SIG-M5 (cell line): Measurements from ENCODE around the gene TNS1.

ENCODE experiments used
- DNase-seq: peaks from one replicate; lab custom pipeline; 2025; lab: John Stamatoyannopoulos, UW

TNS1 gene

GRCh38 chr2:218015586-218016521, 13.1 kb upstream of the TNS1 start:
- DNase-seq, result no peak

DNA sequence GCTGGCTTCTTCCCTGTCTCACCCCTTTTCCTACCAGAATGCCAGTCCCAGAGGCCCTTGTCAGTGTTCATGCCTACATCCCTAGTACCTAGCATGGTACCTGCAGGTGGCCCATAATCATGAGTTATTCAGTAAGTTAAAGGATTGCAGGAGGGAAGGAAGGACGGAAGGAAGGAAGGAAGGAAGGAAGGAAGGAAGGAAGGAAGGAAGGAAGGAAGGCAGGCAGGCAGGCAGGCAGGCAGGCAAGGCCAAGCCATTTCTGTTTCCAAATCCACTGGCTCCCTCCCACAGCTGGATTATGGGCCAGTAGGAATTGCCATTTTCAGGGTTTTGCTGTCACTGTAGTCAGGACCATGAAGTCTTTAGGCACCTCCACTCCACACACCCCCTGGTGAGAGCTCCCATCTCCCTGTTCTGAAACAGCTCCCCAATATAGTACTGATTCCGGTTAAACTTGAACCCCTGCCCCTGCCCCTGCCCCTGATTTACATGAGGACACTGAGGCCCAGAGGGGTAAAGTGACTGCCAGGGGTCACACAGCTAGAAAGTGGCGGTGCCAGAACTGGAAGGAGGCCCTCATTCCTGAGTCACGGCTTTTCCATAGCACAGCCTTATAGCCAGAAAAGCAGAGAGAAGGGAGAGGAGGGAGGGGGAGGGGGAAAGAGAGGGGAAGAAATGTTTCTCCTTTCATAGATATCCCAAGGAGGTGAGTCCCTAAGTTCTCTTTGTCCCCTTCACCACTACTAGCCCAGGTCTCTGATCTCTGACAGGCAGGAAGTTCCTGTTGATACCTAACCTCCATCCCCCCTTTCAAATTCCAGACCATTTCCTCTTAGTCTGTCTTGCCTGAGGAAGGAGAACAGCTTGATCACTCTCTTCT, 12.2 kb upstream of the TNS1 start:
- DNase-seq, result no peak

DNA sequence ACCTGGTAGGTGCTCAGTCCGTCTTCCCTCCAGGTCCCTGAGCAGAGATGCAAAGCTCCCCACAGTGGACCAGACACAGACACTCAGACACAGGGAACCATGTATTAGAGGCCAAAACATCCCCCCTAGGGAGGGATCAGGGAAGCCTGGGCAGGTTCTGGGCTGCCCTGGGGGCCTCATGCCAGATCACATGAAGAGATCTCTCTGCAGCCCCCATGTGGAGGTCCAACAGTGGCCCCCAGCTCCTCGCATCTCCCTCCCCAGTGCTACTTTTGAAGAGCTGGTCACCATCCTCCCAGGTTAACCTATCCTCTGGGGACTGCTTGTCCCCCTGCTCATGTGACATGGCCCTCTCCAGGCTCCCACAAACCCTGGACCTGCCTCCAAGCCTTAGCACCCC, 10.5 kb upstream of the TNS1 start:
- no peak for DNase-seq

- no peak for DNase-seq
Observed at GRCh38 chr2:218012284-218012683, 9.5 kb upstream of the TNS1 start.

DNA sequence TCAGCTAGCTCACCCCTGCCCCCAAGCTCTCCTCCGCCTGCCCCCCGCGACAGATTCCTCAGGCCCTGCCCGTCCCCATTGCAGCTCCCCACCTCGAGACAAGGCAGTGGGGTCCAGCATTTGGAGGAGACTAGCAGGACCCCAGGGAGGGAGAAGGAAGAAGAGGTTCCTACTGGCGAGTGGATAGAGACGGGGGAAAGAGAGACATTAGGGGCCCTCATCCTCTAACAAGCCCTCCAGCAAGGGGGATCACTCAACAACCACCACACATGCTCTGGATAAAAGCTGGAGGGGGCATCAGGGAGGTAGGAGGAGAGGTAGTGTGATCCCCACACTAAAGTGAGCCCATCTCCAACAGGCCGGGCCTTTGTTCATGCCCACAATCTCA, 8.9 kb upstream of the TNS1 start:
- no peak for DNase-seq

DNA sequence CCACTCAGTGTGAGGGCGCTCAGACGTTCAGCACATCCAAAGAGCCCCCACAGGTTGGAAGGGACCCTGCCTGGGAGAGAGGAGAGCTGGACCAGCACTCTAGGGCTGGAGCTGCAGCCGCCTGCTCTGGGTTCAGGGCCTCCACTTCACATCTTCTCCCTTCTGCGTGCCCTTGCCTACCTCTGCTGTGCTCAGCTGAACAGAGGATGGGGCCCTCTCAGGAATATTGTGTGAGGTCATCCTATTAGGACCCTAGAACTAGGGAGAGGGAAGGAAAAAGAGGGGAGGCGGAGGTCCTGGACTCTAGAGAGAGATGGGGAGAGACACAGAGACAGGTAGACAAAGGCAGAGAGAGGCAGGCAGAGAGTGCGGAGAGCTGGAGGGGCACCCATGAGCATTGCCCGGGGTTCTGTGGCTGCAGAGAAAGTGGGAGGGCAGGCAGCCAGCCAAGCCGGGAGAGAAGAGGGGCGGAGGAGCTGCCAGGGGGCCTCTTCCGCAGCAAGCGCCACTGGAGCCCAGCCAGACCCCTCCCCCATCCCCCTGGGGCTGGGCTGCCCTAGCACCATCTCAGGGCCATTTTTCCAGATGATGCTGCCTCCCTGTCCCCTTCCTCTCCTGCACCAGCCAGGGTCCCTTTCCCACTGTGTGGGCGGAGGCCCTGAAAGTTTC, 8.3 kb upstream of the TNS1 start:
- no peak for DNase-seq

DNA sequence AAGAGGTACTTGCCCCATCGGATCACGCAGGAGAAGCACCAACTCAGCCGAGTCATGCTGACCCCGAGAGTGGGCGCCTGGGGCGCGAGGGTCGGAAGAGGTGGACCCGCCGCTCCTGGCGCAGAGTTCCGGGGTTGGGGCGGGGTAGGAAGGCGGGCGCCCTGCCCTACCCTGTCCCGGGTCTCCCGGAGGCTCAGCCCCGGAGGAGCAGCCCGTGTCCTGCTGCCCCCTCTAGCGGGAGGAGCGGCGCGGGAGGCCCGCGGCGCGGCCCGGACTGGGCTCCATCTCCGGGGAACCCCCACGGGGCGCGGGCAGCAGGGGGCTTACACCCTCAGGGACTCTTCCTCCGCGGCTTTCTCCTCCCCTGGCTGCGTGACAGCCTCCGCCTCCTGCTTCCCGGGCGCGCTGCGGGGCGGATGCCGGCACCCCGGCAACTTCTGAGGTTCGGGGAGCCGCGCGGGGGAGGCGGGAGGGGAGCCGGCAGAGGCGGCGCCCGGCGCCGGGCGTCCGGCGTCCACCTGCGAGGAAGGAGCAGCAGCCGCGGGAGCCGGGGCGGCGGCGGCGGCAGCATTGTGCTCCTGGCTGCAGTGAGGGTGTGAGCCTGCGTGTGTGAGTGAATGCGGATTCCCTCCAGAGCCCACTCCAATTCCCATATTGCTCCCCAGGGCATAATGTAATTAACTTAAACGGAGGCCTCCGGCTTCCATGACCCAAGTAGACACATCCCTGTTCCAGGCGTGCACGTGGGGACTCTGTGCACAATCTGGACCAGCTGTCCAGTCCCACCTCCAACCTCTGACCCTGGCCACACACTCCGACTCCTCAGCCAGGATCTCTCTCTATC, 7.6 kb upstream of the TNS1 start:
- DNase-seq, result no peak

- no peak for DNase-seq
Observed at GRCh38 chr2:218009765-218010139, 7.0 kb upstream of the TNS1 start.

GRCh38 chr2:218009231-218009630, 6.4 kb upstream of the TNS1 start:
- no peak for DNase-seq

- no peak for DNase-seq
Observed at GRCh38 chr2:218008060-218009040, 5.6 kb upstream of the TNS1 start.

DNA sequence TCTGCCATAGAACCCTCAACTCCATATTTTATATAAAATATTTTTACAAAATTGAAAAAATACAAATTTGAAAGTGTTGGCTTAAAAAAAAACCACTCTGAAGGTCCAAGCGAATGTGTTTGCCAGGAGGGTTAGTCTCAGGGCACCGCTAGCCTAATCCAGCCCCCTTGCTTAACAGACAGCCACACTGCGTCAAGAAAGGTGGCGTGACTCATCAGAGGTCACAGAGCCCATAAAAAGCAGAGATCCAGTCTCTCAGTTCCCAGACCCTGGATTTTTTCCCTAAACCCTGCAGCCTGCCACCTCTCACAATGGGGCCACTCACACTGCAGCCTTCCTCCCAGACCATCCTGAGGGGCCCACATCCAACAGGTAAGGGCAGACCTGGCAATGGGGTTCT, 3.9 kb upstream of the TNS1 start:
- no peak for DNase-seq

GRCh38 chr2:218005486-218005885, 2.7 kb upstream of the TNS1 start:
- no peak for DNase-seq

DNA sequence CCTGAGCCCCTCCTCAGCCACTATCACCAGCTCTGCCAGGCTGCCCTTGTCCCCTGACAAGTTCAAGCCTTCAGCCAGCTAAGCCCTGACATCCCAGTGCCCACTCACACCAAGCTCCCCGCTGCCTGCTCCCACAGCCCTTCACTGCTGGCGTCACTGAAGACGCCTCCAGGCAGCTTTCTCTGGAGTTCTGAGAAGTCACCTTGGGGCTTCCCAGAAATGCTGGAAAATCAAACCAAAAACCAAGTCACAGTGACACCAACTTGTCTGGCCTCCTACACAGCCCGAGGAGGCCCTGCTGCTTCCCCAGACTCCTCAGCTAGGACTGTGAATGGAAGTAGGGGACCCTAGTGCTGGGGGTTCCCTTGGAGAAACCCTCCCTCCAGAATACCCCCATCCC, 2.2 kb upstream of the TNS1 start:
- DNase-seq, result no peak

DNA sequence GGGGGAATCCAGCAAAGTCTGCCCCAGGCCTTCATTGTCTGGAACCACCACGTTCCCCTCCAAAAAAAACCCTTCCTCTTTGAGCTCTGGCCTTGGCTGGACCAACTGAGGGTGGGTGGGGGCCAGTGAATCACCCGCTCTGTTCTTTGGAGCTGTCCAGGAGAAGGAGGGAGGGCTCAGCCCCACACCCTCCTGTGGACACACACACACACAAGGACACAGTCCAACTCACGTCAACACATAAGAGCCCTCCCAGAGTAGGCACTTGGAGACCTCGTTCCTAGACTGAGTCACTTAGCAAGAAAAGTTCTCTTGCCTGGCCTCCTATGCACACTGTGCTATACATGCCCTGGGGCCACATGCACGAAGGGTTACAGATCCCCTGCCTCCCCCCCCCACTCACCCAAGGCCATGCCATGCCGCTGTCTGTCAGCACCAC, 1.2 kb upstream of the TNS1 start:
- DNase-seq, result no peak

DNA sequence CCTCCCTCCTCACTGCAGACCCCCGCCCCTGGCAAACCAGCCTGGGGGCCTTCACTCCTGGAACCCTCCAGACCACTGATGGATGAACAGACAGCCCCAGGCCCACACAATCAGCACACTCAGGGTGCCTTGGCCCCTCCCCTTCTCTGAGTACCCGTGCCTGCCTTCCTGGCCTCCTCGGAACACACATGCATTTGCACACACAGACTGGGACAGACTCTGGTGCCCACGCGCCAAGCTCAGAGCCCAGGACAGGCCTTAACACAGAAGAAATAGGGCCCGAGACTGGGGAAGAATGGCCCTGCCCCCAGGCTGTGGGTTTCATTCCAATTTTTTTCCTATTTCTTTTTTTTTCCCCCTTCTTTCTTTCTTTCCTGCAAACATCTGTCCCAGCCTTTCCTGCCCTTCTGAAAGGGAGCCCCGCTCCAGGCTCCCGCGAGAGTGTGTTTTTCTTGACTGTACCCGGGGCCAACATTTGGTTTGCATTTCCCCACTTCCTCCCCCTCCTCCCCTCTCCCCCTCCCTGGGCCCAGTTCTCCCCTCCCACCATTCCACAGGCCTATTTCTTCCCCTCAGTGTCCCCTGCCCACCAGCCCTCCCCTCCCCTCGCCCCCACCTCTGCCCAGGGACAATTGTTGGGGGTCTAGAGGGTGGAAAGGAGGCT, 618 bp upstream of the TNS1 start:
- no peak for DNase-seq

GRCh38 chr2:218002143-218002844, 501 bp downstream of the TNS1 start:
- no peak for DNase-seq

DNA sequence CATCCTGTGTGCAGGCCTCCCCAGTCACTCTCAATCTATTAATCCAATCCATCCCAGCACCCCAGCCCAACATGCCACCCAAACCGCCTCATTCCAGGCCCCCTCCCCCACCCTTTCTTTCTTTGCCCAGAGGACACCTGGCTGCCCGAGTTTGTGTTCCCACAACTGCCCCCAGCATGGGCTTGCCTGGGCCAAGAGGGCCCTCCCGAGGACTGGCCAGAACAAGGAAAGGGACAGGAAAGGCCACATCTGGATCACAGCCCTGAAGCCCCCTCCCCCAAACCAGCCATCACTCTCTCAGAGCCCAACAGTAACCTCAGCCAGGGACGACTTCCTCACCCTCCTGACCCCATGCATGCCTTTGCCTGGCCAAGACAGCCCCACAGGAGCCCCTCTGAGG, 1.2 kb downstream of the TNS1 start:
- no peak for DNase-seq

DNA sequence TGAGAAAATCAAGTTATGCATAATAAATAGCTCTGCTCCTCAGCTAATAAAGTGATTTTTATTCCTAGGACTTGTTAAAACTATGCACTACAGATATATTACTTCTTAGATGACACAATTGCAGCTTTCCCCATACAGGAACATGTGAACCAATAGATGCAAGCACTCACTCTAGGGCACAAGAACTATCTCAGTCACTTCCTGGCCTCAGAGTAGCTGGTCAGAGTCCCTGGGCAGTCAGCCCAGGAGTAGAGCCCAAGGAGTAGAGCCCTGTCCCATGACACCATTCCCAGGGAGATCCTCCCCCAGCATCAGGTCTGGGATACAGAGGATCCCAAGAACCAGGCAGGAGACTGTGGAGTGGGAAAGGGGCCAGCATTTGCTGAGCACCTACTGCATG, 2.7 kb downstream of the TNS1 start:
- no peak for DNase-seq

GRCh38 chr2:217999595-217999959, 3.2 kb downstream of the TNS1 start:
- no peak for DNase-seq
